NCI-H2227 treated with DMSO at 0.1 percent for 48 hours (cell line): Measurements from ENCODE around the gene ZNF30.
"Not testable (repeated sequence)": the region's sequence is repeated elsewhere in the genome, so short reads cannot be mapped to it uniquely, and the experiment has no call there.

Experiments
- DNase-seq: peaks from one replicate; lab custom pipeline; 2025; lab: John Stamatoyannopoulos, UW

ZNF30 gene

DNA sequence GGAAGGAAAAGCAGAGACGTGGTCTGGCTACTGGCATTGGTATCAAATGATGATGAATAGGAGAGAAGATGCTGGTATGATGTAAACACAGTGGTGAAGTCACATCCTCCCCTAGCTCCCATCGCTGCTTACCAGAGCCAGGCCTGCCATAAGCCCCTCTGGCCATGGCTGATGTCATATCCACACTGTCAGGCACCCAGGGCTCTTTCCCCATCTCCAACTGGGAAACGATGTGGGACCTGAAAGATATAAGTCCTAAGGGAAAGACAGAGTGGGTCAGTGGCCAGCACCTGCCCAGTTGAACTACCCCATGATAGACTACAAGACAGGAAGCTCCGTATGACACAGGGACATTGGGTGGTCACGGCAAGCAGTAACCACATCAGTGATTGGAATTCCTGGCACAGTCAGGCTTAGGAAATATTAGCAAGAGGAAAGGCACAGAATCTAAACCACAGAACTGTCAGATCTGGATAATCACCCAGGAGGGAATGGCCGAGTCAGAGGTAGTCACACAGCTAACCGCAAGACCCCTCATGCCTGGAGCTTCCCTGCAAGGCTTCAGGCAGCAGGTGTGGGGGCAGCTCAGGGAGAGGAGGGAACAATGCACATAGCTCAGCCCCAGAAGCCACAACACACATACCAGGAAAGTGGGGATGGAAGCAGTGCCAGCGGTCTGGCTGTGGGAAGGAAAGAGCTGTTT is 33.6 kb downstream of the ZNF30 start:
- no peak for DNase-seq

DNA sequence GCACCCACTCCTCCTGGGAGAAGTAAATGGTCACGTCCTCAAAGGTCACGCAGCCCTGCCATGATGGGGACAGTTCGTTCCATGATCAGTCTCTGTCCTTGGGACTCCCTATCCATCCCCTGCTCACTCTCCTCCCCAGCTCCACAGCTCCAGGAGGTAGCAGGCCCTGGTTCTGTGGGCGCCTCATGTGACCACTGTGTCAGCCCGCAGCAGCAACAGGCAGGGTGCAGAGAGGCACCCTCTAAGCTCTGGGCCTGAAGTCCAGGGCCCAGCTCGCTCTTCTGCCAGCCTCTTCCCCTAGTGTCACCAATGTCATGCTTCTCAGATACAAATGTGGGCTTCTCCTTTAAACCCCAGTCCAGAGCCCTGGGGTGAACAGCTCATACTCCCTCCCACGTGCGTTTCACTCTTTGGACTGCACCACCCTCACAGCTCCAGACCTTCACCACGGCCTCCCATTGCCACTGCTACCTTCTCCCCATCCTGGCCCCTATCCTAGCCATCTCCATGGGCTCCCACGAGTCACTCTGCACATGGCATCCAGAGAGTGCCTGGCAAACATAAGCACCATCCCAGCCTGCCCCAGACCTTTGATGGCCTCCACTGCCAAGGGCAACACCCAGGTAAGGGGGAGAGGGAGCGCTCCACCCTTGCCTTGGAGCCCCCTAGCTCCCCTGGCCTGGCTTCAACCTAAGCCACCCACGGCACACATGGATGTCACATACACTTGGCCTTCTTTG is 34.4 kb downstream of the ZNF30 start:
- DNase-seq, result no peak

DNA sequence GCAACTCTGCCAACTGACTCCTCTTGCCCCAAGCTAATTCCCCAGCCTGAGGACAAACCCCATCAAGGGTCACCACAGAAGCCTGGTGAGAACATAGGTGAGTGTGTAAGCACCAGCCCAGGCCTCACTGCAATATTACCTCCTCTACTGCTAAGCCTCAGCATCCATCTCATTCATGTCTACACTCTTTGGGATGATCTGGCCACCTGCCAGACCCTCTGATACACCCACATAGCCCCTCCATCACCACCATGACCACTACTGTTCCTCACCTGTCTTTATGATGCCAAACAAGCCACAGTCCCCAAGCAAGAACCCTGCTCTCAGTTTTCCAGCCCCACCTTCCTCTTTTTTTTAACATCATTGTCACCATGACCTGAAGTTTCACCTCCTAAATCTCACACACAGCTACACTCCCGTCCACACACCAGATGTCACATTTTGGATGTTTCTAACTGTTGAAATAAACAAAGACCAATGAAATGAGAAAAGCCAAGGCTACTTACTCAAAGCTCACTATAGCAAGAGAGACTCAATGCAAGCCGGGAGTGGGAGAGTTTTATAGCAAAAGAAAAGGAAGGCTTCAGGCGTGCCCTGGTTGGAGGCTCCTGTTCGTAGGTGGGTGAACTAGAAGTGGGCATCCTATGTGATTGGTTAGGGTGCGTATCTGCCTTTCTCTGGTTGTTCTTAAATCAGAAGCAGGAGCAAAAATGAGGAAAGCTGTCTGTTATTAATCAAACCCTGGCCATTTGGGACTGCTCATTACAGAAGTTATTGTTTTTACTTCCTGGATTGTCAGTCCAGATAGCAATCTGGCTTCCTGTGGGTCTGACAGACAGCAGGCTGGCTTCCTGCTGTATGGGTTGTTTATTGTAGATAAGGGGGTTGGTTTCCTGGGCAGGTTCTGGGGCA is 35.3 kb downstream of the ZNF30 start:
- no peak for DNase-seq

DNA sequence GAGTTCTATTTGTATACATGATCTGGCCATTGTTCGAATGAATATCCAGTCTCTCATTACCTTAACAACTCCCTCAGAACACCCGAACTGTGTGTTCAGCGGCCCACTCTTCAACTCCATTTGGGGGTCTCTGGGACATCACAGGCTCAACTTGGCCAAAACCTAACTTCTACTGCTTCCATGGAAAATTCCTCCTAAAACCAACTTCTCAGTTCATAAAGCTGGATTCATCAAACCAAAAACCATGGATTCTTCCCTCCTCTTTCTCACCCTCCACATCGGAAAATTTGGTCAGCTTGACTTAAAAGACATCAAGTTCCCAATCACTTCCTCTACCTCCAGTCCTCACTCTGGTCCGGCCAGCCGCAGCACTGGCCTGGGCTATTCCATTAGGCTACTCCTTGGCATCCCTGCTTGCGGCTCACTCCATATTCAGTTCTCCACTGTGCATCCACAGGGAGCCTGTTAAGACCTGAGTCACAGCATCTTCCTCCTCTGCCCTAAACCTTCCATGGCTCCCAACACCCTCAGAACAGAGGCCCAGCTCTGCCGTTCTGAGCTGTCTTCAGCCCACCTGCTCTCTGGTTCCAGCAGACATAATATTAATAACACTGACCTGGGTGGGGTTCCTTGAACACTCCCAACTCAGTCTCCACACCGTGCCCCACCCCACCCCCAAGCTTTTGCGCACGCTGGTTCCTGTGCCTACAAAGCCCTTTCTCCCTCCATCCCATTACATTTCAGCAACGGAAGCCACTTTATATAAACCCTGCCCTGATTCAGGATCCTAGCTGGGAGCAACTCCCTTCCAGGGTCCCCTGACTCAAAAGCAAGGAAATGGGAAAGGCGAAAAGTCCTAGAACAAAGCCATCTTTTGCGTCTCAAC is 36.2 kb downstream of the ZNF30 start:
- no peak for DNase-seq

DNA sequence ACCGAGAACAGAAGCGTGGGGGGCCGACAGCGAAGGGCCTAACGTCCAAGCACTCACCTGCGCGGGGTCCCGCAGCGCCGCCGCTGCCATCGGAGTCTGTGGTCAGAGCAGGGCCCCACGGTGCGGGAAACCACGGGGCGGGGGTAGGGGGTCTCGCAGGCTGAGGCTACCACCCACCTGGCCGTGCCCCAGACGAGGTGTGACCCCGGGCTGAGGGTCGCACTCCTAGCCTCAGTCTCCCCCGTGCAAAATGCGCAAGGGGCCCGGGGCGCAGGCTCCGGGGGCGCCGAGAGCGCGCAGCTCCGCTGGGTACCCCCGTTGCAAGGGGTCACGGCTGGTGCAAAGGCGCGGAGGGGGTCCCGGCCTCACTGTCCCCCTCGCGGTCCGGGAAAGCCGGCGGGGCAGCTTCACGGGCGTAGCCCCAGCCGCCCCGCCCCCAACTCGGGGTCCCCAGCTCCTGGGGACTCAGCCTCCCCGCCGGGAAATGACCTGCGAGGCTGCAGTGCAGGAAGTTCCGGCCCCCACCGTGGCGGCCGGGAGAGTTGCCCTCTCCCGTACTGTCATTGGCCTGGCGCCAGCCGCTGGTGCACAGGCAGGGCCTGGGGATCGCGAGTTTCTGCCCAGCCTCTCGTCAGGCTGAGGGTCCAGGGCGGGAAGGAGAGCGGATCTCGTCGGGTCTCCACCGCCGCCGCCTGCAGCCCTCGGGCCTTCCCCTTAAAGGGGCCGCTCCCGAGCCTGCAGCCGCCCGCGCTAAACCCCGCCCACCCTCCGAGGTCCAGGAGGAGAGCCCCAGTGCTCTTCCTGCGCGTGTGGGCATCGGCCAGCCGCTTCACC is 37.1 kb downstream of the ZNF30 start, which contains the start of gene ZNF792:
ZNF792 (minus strand) TSS at position 657 of the 834 bp plus-strand sequence; CDS start at position 90, 567 bp downstream.
- DNase-seq, result peak; percentile 85

DNA sequence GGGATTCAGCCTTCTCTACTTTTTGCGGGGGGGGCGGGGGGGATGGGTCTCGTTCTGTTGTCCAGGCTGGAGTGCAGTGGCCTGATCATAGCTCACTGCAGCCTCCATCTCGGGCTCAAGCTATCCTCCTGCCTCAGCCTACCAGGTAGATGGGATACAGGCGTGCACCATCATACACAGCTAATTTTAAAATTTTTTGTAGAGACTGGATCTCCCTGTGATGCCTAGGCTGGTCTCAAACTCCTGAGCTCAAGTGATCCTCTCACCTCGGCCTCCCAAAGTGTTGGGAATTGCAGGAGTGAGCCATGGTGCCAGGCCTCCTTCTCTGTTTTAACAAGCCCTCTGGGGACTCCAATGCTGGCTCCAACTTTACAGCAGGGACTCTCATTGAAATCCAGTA is 37.9 kb downstream of the ZNF30 start:
- DNase-seq, result no peak

DNA sequence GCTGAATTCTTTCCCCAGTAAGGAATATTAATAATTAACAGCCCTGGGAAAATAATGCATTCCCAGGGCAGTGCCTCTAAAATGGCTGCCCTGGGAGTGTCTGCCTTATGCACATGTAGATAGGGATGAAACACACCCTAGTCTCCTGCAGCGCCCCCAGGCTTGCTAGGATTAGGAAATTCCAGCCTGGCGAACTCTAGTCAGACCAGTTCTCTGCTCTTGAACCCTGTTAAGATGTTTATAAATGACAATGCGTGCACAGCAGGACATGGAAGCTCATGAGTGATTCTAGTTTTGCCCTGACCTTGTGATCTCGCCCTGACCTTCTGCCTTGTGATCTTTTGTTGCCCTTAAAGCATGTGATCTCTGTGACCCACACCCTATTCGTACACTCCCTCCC is 38.8 kb downstream of the ZNF30 start:
- not testable (repeated sequence) for DNase-seq

DNA sequence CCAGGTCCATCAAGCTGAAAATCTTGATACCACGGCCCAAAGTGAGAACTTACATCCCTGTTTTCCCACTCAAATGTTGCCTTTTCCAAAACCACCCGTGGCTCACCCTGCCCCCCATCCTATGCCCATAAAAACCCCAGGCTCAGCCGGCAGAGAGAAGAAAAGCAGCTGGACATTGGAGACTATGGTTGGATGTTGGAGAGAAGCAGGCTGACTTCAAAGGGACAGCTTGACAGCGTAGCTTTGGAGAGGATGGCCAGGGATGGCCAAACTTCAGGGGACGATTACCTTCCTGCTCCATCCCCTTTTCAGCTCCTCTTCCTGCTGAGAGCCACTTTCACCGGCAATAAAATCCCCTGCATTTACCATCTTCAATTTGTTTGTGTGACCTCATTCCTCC is 40.8 kb downstream of the ZNF30 start:
- DNase-seq, result no peak

DNA sequence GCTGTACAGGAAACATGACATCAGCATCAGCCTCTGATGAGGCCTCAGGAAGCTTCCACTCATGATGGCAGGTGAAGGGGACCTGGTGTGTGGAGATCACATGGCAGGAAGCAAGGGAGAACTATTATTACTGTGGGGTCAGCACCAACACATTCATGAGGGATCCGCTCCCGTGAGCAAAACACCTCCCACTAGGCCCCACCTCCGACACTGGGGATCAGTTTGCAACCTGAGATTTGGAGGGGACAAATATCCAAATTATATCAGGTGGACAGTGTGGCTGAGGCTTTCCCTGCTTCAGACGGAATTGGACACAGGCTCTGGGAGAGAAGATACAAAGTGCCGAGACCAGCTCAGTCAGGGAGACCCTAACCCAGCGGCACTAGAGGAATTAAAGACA is 43.0 kb downstream of the ZNF30 start:
- DNase-seq, result no peak

DNA sequence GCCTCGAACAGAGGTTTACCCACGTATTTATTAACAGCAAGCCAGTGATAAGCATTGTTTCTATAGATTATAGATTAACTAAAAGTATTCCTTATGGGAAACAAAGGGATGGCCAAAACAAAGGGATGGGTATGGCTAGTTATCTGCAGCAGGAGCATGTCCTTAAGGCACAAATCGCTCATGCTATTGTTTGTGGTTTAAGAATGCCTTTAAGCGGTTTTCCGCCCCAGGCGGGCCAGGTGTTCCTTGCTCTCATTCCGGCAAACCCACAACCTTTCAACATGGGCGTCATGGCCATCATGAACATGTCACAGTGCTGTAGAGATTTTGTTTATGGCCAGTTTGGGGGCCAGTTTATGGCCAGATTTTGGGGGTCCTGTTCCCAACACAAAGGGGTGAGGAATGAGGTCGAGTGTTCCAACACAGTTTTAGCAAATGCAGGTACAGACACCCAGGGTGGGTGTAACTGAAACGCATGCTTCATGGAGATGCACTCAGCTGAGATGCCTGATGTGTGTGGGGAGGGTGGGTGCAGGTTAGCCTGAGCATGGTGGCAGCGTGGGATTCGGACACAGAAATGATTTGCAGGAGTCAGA is 43.6 kb downstream of the ZNF30 start:
- DNase-seq, result not testable (repeated sequence)

DNA sequence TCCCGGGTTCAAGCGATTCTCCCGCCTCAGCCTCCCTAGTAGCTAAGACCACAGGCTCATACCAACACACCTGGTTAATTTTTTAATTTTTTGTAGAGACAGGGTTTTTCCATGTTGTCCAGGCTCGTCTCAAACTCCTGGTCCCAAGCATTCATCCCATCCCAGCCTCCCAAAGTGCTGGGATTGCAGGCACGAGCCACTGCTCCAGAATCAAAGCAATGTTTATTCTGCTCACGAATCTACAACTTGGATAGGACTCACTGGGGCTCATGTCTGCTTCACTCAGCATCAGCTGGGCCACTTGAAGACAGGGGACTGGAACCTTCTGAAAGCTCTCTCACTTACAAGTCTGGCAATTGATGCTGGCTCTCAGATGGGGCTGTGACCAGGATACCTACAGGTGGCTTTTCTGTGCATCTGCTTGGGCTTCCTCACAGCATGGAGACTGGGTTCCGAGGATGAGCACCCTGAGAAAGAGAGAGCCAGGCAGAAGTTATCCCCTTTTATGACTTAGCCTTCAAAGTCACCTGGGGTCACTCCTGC is 45.5 kb downstream of the ZNF30 start:
- DNase-seq, result no peak

DNA sequence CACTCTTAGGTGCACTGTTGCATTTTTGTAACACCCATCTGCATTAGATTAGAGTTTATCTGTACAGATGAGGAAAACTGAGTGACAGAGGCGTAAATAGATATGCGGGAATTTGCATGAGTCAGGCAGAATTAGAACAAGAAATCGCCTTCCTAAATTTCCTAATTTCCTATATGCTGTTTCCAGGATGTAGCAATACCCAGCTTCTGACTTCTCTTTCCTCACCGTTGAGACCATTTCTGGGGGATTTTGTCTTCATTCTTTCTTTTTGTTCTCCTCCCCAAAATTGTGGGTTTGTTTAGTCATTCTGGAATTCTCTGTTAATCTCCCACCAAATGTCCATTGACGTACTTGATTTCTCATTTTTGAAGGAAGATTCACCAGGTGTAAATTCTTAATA is 47.9 kb downstream of the ZNF30 start:
- DNase-seq, result no peak

DNA sequence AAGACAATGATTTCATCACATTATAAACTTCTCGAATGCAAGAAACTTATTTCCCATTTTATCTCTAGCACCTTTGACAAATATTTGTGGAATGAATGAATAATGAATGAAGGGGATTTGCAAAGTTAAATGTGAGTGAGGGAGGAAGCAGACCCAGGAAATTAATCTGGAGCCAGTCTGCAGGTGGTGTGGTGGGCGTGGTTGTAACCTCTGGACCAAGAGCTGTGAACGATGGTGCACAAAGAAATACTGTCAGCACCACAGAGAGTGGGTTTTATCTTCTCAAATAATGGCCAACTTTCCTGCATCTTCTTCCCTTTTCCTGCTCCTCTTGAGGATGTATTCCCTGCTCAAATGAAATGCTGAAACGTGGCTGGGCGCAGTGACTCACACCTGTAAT is 48.4 kb downstream of the ZNF30 start:
- DNase-seq, result no peak

DNA sequence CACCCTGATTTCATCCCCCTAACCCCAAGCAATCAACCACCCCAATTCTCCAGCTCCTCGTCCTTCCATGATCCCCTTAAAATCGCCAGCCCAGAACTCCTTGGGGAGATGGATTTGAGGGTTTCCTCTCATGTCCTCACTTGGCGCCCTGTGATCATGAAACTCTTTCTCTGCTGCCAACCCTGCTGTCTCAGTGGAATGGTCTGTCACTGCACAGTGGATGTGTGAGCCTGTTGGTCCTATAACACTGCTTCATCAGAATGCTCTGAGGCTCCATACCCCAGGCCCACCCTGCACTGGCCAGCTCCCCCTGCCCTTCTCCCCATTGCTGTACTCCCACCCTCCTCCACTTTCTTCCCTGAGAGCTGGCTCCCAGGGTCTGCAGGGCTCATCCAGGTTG is 49.9 kb downstream of the ZNF30 start:
- DNase-seq, result no peak

DNA sequence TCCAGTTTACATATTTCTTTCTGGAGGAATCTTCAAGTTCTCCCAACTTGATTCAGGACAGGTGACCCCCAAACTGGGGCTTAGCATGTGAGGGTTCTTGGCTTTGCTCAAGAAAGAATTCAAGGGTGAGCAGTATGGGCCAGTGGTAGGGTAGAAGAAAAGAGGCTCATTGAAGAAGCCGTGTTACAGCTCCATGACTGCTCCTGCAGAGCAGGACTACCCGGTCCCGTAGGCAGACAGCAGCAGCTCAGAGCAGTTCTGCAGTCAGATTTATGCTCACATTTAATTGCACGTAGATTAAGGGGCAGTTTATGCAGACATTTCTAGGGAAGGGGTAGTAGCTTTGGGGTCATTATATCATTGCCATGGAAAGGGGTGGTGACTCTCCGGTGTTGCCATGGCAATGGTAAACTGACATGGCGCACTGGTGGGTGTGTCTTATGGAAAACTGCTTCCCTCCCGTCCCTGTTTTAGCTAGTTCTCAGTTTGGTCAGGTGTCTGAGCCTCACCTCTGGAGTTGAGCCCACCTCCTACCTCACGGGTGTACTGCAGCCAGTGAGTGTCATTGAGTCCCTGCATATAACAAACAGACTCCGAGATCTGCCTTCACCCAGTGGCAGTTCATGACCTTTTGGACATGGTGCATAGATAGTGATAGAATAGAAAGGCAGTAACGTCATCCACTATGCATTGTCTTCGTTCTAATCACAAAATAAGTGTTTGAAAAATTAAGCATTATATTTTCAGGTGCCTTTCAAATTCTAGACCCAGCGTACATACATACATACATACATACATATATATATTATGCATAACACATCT is 53.3 kb downstream of the ZNF30 start:
- no peak for DNase-seq

DNA sequence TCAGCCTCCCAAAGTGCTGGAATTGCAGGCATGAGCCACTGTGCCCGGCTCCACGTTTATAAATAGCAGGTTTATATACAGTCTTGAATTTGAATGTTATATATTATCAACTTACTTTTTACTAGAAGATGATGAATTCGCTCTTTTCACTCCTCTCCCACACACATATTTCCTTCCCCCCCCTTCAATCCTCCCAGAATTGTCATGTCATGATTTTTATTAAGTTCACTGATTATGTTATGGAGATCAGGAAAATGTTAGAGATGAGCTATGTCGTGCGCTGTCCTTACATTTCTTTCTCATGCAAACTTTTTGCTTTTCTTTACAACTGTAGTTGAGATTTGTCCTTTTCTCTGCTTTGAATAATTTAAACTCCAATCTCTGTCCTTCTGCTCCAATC is 55.6 kb downstream of the ZNF30 start:
- DNase-seq, result no peak

DNA sequence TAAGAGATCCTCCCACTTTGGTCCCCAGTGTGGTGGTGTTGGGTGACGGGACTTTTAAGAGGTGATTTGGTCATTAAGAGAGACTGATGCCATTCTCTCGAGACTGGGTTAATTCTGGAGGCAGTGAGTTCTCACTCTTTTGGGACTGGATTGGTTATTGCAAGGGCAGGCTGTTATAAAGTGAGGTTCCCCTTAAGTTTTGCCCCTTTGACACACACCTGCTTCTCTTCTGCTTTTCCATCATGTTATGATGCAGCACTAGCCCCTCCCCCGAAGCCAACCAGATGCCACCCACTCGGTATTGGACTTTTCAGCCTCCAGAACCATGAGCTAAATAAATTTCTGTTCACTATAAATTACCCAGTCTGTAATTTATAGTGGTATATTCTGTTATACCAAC is 57.1 kb downstream of the ZNF30 start:
- no peak for DNase-seq

DNA sequence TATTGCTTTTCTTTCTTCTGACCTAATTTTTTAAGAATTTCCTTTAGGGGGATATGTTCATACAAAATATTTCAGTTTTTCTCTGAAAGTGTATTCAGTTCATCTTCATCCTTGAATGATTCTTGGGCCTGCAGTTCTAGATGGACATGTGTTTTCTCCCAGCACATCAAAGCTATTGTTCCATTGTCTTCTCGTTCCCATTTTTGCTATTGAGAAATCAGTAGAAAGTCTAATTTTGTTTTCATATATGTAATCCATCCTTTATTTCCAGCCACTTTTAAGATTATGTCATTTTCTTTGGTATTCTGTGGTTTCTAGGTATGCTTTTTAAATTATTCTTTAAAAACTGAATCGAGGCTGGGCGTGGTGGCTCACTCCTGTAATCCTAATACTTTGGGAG is 57.6 kb downstream of the ZNF30 start:
- DNase-seq, result no peak
